HG03175 (cell line): ENCODE measurements around the gene GRIN3B.

Source experiments
- ATAC-seq: cut with Tn5 transposase; IDR thresholded peaks from one replicate; pipeline ENCODE4 v1.9.1; 2021; ENCODE audit warnings: mild to moderate bottlenecking, moderate library complexity; ENCODE audit not compliant: unreplicated experiment

The GRIN3B gene

GRCh38 chr19:990746-991145 is 9.5 kb upstream of the GRIN3B start:
- ATAC-seq: no peak

- no peak for ATAC-seq
Observed at GRCh38 chr19:991174-991931, 8.9 kb upstream of the GRIN3B start.

GRCh38 chr19:991932-992669 is 8.1 kb upstream of the GRIN3B start:
- ATAC-seq: no peak

GRCh38 chr19:992670-993055 is 7.6 kb upstream of the GRIN3B start:
- no peak for ATAC-seq

- ATAC-seq: no peak
Observed at GRCh38 chr19:993361-993830, 6.8 kb upstream of the GRIN3B start.

GRCh38 chr19:993831-994393 is 6.3 kb upstream of the GRIN3B start:
- no peak for ATAC-seq

- no peak for ATAC-seq
Observed at GRCh38 chr19:994516-994915, 5.7 kb upstream of the GRIN3B start.

GRCh38 chr19:995051-995827 is 5.0 kb upstream of the GRIN3B start:
- ATAC-seq: no peak

GRCh38 chr19:996051-996838 is 4.0 kb upstream of the GRIN3B start:
- no peak for ATAC-seq

GRCh38 chr19:998064-998463 is 2.2 kb upstream of the GRIN3B start:
- no peak for ATAC-seq

- no peak for ATAC-seq
Observed at GRCh38 chr19:999379-999719, 870 bp upstream of the GRIN3B start.

GRCh38 chr19:1000591-1001537 is 645 bp downstream of the GRIN3B start:
- no peak for ATAC-seq

GRCh38 chr19:1001538-1002166 is 1.4 kb downstream of the GRIN3B start:
- ATAC-seq: no peak

- no peak for ATAC-seq
Observed at GRCh38 chr19:1002600-1002999, 2.4 kb downstream of the GRIN3B start.

GRCh38 chr19:1003283-1003682 is 3.1 kb downstream of the GRIN3B start:
- ATAC-seq: no peak

- ATAC-seq: no peak
Observed at GRCh38 chr19:1004204-1004802, 4.1 kb downstream of the GRIN3B start.

GRCh38 chr19:1004803-1005664 is 4.8 kb downstream of the GRIN3B start:
- no peak for ATAC-seq
